Ureter (tissue), 1 donor: ENCODE results near the gene XPC. TPM values are rescaled to one million over a fixed set of nuclear protein-coding genes. Genes with fewer than 3 reads are reported as not detected.
A peak's percentile ranks its signal among the peaks of the same experiment; 100 is the strongest.
"Not testable (repeated sequence)": the region's sequence is repeated elsewhere in the genome, so short reads cannot be mapped to it uniquely, and the experiment has no call there.

Experiments
- DNase-seq: peaks from one replicate; pipeline ENCODE4 v3.0.0-alpha.2; 2020; ENCODE audit warnings: low spot score
- total RNA-seq: library from RNA; stranded (reverse); gene quantifications from one replicate; pipeline ENCODE4 v1.2.4, GENCODE V29; 2023
- donor health status: DM: yes; HTN: yes; CAD: no.

Gene XPC
- total RNA-seq, 1 donor from 2014 or later: 55.6 TPM

DNA sequence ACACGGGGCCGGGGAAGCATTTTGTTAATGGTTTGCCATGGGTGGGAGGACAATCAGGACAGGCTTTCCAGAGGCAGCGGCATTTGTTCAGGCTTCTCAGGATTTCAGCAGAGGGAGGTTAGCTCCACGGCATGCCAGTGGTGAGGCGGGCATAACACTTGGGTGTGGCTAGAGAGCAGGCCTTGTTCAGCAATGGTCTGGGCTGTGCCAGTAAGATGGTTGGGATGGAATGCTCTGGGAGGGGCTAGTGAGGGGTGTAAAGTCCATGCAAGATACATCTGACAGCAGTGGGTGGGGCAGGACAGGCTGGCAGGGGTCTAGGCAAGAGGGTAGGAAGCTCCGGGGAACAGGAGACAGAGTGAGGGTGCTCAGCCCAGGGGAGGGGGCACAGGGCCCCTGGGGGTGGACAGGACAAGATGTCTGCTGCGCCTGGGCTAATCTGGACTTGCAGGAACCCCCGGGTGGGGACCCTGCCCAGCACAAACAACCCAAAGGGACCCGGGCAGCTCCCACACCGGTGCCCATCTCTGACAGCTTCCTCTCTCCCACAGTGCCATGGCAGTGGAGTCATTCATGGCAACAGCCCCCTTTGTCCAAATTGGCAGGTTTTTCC lies 45.1 kb downstream of the XPC start:
- DNase-seq: no peak

DNA sequence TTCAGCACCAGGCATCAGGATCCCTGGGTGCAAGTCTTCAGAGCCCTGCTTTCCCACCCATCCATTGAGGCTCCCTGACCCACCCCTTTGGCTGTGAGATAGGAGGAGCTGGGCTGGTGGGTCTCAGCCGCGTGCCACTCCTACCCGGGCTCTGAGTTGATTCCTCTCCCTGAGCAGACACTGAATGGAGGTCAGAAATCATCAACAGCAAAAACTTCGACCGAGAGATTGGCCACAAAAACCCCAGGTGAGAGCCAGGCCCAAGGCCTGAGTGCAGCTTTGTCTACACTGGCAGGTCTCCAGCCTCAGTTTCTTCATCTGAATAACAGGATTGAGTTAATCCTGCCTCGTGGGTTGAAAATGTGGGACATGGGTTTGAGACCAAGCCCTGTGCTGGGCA lies 45.7 kb downstream of the XPC start:
- no peak for DNase-seq

DNA sequence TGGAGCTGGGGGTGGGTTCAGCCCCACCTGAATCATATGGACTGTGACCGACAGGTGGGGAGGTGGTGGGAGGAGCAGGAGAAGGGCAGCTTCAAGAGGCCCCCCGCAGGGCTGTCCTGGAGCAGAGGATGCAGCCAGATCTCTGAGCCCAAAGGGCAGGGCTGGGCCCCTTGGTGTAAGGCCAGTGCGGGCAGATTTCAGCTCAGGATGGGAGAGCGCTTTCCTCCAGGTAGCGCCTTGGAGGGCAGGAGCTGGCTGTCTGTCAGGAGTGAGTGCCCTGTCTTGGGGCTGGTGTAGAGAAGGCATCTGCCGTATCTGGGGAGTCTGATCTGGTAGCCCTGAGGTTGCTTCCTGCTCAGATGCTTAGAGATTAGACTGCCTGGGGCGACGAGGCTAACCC lies 46.3 kb downstream of the XPC start:
- DNase-seq: no peak

DNA sequence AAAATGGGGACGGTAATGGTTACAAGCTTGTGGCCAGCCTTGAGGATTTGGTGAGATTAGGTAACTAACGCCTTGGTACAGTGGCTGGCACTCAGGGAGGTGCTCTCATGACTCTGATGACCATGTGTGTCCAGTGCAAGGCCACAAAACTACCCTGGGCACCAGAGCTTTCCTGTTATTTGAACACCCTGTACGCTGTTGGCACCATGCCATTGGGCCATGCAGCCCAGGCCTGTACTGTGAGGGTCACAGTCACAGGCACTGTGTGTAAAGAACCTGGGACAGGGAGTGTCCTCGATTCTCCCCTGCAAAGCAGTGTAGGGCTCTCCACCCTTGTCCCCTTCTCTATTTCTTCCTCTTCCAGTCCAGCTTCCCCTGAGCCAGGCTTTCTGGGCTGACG lies 47.3 kb downstream of the XPC start:
- DNase-seq: no peak

DNA sequence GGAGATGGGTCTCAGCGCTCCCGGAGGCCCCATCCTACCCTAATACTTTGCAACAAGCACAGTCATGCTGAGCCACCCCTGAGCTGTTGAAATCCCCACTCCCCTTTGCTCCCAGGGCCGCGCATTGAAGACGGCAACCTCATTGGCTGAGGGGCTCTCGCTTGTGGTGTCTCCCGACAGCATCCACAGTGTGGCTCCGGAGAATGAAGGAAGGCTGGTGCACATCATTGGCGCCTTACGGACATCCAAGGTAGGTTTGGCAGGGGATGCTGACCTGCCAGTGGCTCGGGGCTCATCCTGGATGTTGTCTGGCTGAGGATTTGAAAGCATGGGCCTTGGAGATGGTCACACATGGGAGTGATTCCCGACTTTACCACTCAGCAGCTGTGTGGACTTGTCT lies 47.7 kb downstream of the XPC start:
- no peak for DNase-seq

DNA sequence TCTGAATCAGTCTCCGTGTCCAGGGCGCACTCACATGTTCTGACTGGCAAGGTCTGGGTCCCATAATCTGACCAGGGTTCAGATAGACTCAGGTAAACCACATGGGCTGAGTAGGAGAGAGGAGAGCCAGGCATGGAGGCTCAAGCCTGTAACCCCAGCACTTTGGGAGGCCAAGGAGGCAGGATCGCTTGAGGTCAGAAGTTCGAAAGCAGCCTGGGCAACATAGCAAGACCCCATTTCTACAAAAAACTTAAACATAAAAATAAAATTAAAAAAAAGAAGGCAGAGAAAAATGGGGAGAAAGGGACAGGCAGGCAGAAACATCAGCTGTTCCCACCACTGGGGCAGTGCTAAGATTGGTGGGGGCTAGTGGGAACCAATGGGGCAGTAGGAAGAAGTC lies 48.2 kb downstream of the XPC start:
- DNase-seq: no peak

DNA sequence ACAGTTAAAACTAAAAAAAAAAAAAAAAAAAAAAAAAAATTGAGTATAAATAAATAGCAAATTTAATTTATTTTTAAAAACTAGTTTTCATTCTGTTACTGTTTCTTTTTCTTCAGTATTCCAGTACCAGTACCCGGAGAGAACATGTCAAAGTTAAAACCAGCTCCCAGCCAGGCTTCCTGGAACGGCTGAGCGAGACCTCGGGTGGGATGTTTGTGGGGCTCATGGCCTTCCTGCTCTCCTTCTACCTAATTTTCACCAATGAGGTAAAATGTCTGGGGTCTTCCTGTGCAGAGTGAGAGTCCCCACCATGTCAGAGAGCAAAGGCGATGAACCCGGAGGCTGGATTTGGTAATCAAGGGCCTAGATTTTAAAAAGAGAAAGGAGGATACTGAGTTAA lies 49.1 kb downstream of the XPC start:
- DNase-seq: peak; percentile 19

DNA sequence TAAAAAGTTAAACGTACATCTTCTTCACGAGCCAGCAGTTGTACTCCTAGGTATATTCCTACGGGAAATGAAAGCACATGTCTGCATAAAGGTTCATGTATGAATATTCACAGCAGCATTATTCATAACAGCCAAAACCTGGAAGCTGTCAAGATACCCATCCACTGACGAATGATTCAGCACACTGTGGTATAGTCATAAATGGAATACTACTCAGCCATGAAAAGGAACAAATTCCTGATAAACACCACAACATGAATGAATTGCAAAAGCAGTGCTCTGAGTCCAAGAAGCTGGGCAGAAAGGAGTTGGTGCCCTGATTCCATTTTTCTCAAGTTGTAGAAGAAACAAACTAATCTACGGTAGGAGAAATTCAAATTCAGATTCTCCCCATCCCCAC lies 49.7 kb downstream of the XPC start:
- DNase-seq: peak; percentile 5

DNA sequence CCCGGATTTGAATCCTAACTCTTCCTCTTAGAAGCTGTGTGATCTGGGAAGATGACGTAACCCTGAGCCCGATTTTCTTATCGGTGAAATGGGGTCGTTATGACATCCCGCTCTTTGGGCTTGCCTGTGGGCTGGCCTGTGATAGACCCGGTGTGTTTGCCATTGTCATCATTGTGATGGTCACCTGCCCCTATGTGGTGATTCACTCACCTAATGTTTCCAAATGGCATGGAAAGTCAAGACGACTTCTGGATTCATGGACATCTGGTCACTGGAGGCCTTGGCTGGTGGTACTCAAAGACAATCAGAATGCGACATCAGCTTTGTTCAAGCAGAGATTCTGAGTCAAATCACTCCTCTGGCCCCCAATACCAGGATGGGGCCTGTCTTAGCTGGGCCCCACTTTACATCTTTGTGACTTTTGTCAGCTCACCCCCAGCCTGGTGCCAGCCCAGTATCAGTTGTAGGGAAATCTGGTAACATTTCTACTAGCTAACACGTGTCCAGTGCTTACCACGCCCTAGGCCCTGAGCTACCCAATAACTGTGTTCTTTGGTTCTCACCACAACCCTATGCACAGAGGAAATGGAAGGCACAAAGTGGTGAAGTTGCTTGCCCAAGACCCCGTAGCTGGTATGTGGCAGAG lies 50.8 kb downstream of the XPC start:
- peak; percentile 32 for DNase-seq

DNA sequence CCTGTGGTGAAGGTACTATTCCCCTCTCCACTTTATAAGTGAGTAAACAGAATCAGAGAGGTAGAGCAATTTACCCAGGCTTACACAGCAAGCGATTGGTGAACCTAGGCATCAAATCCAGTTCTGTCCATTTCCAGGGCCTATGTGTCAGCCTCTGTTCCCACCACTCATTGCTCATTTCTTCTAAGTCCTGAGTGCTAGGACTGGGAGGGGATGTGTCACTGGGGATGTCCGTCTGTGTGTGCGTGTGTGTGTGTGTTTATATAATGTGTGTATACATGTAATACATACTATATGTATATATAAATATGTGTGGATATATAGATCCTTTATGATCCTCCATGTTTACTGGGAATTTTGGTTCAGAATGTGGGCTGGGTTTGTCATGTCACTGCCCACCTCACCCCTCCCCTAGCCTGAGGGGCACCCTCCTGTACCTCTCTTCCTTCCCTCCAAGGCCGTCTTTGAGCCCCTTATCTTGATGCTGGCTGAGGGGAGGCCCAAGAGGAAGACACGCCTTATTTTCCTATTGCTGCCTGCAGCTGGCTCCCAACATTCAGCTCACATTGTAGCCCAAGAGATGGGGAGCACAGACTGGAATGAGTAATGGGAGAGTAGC lies 51.4 kb downstream of the XPC start:
- peak; percentile 20 for DNase-seq

DNA sequence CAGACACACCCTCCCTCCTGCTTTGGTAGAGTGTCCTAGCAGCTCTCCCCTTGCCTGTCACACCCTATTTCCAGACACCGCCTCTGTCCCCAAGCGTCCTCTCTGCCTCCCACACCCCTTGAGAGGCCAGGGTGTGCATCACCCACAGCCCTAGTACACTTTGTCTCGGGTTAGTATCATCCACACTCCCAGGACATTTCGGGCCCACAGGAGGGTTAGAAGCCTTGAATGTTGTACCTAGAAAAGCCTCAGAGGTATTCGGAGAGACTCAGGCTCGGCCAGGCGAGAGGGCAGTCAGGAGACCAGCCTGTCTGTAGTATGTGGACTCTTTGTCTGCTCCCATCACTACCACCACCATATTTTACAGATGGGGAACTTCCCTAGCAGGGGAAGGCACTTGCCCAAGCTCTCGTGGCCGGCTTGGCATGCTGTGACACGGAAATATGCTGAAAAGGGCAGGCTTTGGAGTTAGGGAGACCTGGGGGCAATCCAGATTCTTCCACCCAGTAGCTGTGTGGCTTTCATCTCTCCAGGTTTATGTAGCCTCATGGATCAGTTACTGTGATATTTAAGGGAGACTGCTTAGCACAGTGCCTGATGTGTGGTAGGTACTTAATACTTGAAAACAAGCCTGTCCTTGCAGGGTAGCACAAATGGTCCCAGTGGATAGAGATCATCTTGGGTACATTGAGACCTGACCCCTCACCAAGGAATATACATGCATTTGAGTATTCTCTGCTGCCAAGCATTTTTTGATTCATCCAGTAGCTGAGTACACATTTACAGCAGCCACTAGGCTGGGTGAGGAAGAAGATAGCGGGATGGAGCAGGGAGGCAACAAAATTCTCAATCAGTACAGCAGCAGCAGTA lies 52.1 kb downstream of the XPC start:
- DNase-seq: no peak

DNA sequence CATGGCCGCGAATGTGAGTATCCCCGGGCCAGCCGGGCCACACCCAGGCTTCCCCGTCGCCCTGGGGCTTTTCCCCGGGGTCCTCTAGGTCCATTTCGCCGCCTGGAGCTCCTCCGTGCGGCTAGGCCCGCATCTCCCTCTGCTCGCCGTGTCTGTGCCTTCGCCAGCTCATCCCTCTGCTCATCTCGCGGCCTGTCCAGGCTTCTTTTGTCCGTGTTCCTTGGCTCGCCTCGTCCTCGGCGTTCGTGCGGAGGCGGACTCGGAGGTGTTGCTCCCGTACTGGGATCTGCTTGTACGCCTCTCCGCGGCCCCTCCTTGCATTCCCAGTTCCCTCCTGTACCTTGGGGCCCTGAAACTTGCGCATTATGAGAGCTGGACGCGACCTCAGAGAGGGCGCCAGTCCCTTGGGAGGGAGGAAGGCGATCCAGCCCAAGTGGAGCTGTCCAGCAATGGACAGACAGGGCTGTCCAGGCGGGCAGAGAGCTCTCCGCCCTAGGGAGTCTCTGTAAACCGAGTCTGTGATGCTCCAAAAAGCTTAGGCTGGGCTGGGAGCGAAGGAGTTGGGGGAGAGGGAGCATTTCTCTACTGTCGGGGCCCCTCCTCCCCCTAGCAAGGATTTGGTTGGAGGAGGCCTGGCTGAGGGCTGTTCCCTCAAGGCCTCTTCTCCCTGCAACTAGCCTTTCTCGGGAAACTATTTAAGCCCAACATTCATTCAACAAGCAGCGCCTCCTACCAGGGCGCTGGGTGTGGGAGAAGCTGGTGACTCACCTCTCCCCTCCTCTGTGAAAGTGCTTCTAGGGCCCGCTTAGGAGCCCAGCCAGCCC lies 53.0 kb downstream of the XPC start:
- peak; percentile 79 for DNase-seq

DNA sequence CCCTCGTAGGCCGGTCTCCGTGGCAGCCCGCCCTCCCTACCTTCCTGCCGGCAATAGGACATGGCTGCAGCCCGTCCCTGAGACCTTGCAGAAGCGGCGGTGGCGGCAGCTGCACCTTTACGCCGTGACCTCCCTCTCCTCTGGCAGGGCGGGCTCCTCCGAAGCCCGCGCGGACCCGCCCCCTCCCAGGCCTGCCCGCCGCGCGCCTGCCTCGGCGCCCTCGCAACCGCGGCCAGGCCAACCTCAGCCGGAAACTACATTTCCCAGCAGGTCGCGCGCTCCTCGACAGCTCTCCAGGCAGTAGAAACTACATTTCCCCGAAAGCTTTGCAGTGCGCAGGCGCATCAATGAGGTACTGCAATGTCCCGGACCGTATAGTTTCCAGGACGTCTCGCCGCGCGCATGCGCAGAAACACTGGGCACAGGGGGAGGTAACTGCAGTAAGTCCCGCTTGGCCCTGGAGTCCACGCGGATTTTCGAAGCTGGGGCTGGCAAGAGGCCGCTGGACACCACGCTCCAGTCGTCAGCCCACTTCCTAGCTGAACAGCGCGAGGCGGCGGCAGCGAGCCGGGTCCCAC lies 53.7 kb downstream of the XPC start, which contains the start of the genes CHCHD4 and TMEM43:
Gene CHCHD4, minus strand, starts transcription at position 256 of the 578 bp plus-strand sequence. Its CDS starts 194 bp downstream, at position 62.
Gene TMEM43, plus strand, starts transcription at position 438 of the 578 bp plus-strand sequence. CDS start 142 bp downstream, outside the sequence.
- DNase-seq: peak; percentile 99

DNA sequence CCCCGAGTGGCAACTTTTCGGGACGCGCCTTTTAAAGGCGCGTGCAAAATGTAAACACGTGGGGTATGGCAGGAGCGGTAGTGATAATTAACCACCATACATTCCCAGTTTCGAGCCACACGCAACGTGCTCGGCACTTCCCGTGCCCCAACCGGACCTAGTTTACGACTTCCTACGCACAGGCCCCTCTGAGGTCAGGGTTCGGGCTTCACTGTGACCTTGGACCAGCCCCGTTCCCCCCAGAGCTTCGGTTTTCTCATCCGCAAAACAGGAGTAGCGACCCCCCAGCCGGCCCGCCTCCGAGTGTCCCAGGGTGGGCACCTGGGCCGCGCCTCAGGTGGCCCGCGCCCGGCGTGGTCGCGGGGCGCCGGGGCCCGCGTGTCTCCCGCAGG lies 54.2 kb downstream of the XPC start:
- DNase-seq: peak; percentile 77

DNA sequence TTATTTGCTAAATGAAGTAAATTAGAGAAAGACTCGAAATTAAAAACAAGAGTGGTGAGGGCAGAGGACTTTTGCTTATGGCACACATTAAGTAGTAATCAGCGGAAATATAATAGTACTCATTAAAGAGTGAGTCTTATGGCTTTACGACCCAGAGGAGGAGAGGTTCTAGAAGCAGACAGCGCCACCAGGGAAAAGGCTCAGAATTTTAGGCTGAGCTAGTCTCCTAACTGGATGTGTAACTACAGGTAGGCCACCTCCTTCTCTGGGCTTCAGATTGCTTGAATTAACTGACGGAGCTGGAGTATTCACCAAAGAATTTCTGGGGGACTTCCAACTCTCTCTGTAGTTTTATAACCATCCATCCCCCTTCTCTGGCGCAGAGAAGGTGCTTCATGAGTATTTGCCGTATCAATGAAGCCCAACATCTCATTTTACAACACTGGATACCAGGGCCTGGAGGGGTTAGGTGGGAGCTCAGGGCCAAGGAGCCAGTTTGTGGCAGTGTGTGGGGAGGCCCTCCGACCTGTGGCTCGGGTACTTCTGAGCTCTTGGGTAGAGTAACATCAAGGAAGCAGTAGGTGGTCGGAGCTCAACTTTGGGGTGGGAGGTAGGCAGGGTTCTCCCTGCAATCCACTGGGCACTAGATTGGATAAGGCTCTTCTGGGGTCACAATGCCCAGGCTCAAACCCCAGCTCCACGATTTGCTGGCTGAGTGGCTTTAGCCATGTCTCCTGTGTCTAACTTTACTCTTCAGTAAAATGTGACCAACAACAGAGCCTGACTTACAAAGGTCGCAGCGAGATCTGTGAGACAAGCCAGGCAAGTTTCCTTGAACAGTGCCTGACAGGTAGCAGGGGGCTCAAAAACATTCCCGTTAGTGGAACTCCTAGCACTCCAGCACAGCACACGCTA lies 54.8 kb downstream of the XPC start:
- no peak for DNase-seq

DNA sequence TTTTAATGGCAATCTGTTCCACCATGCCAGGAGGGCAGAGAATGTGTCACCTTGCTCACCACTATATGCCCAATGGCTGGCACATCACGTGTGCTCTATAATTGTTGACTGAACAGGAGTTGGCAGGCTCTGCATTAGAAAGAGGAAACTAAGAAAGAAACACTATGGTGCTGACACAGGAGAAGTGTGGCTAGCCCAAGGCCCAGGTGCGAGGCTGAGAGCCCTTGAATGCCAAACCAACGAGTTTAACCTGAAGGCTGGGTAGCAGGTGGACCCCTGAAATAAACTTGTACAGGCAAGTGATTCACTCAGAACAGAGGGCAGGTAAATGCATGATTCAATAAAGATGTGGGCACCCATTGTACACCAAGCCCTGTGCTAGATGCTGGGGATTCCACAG lies 56.1 kb downstream of the XPC start:
- DNase-seq: no peak

DNA sequence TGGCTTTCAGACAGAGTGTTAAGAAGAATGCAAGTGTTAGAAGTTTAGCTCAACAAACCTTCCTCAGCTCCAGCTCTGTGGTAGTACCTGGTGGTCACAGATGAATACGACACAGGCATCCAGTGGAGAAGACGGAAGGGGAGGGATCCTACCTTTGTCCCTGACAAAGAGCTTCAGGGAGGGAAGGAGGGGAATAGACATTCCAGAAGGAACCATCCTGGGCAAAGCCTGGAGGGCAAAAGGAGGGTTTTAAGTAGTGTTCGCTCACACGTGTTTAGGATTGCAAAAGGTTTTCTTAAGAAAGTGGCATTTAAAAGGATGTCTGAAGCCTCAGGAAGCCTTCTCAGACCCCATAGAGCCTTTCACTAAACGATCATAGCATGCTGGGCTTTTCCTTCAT lies 56.5 kb downstream of the XPC start:
- DNase-seq: no peak

DNA sequence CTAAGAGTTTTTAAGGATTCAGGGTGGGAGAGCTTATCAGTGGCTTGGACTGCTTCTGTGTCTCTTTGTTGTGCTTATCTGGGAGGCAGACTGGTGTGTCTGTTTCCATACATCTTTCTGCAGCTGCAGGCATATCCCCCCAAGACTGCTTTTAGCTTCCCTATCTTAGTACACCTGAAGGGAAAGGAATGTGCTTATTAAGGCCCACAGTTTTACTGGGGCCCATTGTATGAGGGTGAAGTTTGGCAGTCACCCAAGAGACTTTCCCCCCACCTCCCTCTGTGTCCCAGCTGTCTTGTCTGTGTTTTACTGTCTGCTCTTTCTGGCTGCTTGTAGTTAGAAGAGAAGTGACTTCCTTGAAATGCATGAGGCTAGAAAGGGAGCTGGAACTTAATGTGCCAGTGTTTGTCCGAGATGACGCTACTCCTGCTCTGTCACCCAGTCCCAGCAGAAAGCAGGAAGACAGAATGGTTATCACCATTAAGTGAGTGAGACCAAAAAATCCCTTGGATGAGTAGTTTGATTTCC lies 57.4 kb downstream of the XPC start:
- not testable (repeated sequence) for DNase-seq

DNA sequence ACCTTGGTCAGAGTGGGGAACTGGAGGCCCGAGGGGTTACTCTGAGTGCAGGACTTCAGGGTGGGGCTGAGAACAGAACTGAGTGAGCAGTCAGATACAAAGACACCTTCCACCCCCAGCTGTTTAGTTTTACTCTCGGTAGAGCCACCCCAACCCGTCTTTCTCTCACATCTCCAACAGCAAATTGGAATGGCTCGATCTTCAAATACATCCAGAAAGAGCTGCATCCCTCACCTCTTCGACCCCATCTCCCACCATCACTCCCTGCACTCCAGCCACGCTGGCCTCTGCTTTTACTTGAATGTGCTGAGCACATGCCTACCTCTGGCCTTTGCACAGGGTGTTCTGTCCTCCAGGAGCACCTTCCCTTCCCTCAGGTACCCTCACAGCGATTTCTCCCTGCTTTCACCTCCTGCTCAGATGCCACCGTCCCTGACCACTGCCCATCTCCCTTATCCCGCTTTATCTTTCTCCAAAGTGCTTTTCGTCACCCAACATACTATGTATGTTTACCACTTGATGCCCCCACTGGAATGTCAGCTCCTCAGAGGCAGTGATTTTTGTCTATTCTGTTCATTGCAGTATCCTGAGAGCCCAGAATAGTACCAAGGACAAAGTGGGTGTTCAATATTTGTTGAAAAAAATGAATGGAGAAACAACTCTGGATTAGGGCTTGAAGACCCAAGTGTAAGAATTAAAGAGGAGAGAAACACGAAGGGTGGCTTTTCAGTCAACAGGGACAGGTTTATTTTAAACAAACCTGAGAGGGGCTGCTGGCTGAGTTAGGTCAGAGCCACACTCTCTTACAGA lies 58.1 kb downstream of the XPC start:
- DNase-seq: no peak
